IMR-90 (cell line): ENCODE results near the gene MBD3L5. TPM values are rescaled to one million over a fixed set of nuclear protein-coding genes. Genes with fewer than 3 reads are reported as not detected.
A peak's percentile ranks its signal among the peaks of the same experiment; 100 is the strongest.

Experiments
- ATAC-seq: fragments of 200-7000 bp; cut with Tn5 transposase; 2 replicates; pipeline ENCODE4 v1.9.1; 2020; ENCODE audit warnings: low read depth, mild to moderate bottlenecking, moderate library complexity
- BruUV-seq: library from RNA; stranded (reverse); fragments of 400-500 nt; replicated peaks from 2 replicates; lab custom pipeline; 2021; lab: Mats Ljungman, UMichigan
- CTCF ChIA-PET: fragments of 300-600 bp; formaldehyde crosslinking; extraction: SDS; loops from one replicate; lab custom pipeline; 2021; ENCODE audit warnings: antibody characterized with exemption; lab: Yijun Ruan, JAX
- POLR2A ChIA-PET: fragments of 300-600 bp; sonication (Branson Sonifier 250); formaldehyde crosslinking; loops from one replicate; lab custom pipeline; 2022; ENCODE audit warnings: antibody characterized with exemption; ENCODE audit not compliant: unreplicated experiment; lab: Charles Lee
- DNase-seq: peaks from one replicate; pipeline ENCODE4 v3.0.0; 2013
- H2AFZ ChIP-seq: replicated peaks from 2 replicates; pipeline ENCODE3; 2013; ENCODE audit warnings: low read length, mild to moderate bottlenecking; ENCODE audit not compliant: poor library complexity
- H2AK5ac ChIP-seq: 2 replicates; pipeline ENCODE4 v1.6.1; 2013; ENCODE audit warnings: low read depth, low read length, inconsistent platforms
- H2AK9ac ChIP-seq: replicated peaks from 2 replicates; pipeline ENCODE3; 2013; ENCODE audit warnings: mild to moderate bottlenecking, low read depth, low read length, moderate library complexity; ENCODE audit not compliant: poor library complexity
- H2BK120ac ChIP-seq: 2 replicates; pipeline ENCODE4 v1.6.1; 2013; ENCODE audit warnings: low read depth, low read length, inconsistent platforms
- H2BK15ac ChIP-seq: 3 replicates; pipeline ENCODE4 v1.6.1; 2013; ENCODE audit warnings: low read depth, low read length, inconsistent platforms
- H2BK20ac ChIP-seq: 2 replicates; pipeline ENCODE4 v1.6.1; 2013; ENCODE audit warnings: low read depth, mild to moderate bottlenecking, inconsistent platforms, low read length, moderate library complexity
- H2BK5ac ChIP-seq: 2 replicates; pipeline ENCODE4 v1.6.1; 2013; ENCODE audit warnings: mild to moderate bottlenecking, low read depth, low read length, inconsistent platforms; ENCODE audit not compliant: poor library complexity, severe bottlenecking
- H3K14ac ChIP-seq: replicated peaks from 2 replicates; pipeline ENCODE4 v1.6.1; 2013; ENCODE audit warnings: low read depth, low read length, inconsistent platforms
- H3K18ac ChIP-seq: 2 replicates; pipeline ENCODE4 v1.6.1; 2013; ENCODE audit warnings: low read depth, low read length, control low read depth
- H3K23ac ChIP-seq: 2 replicates; pipeline ENCODE4 v1.6.1; 2013; ENCODE audit warnings: low read depth, low read length, inconsistent platforms
- H3K27ac ChIP-seq: 2 replicates; pipeline ENCODE4 v1.5.1; 2013; ENCODE audit warnings: mild to moderate bottlenecking, control low read depth, low read length; ENCODE audit not compliant: insufficient read depth
- H3K27me3 ChIP-seq: 2 replicates; pipeline ENCODE4 v1.6.1; 2013; ENCODE audit warnings: low read length; ENCODE audit not compliant: control insufficient read depth, insufficient read depth
- H3K36me3 ChIP-seq: 2 replicates; pipeline ENCODE4 v1.6.1; 2013; ENCODE audit warnings: low read length, mixed read lengths; ENCODE audit not compliant: control insufficient read depth, insufficient read depth
- H3K4ac ChIP-seq: 2 replicates; pipeline ENCODE4 v1.6.1; 2013; ENCODE audit warnings: low read depth, low read length, inconsistent platforms
- H3K4me1 ChIP-seq: 2 replicates; pipeline ENCODE4 v1.6.1; 2013; ENCODE audit warnings: low read length, mixed read lengths; ENCODE audit not compliant: control insufficient read depth, insufficient read depth
- H3K4me2 ChIP-seq: 2 replicates; pipeline ENCODE4 v1.6.1; 2013; ENCODE audit warnings: low read depth, mild to moderate bottlenecking, control low read depth, low read length, moderate library complexity
- H3K4me3 ChIP-seq: 2 replicates; pipeline ENCODE4 v1.5.1; 2013; ENCODE audit warnings: low read depth, mild to moderate bottlenecking, control low read depth, low read length, moderate library complexity; ENCODE audit not compliant: insufficient read depth
- H3K56ac ChIP-seq: 2 replicates; pipeline ENCODE4 v1.6.1; 2013; ENCODE audit warnings: low read length, inconsistent platforms; ENCODE audit not compliant: insufficient read depth; ENCODE audit errors: extremely low read depth
- H3K79me1 ChIP-seq, 2 experiments: 2 replicates each; pipeline ENCODE4 v1.6.1; 2013; ENCODE audit warnings: low read length in 2 of 2, inconsistent platforms in 1 of 2, low read depth in 1 of 2
- H3K9ac ChIP-seq: 2 replicates; pipeline ENCODE4 v1.6.1; 2013; ENCODE audit warnings: low read depth, low read length, control low read depth
- H3K9me1 ChIP-seq: 2 replicates; pipeline ENCODE4 v1.6.1; 2013; ENCODE audit warnings: low read length, inconsistent platforms; ENCODE audit not compliant: insufficient read depth
- H3K9me3 ChIP-seq: 2 replicates; pipeline ENCODE4 v1.6.1; 2013; ENCODE audit warnings: low read length; ENCODE audit not compliant: control insufficient read depth, insufficient read depth
- H4K20me1 ChIP-seq: 2 replicates; pipeline ENCODE4 v1.6.1; 2013; ENCODE audit warnings: low read length, inconsistent platforms; ENCODE audit not compliant: insufficient read depth
- H4K5ac ChIP-seq: 2 replicates; pipeline ENCODE4 v1.6.1; 2013; ENCODE audit warnings: mild to moderate bottlenecking, low read depth, low read length, control low read depth
- H4K8ac ChIP-seq, 2 experiments: 2 replicates each; pipeline ENCODE4 v1.6.1; 2013; ENCODE audit warnings: low read depth in 2 of 2, low read length in 2 of 2, control low read depth in 1 of 2, inconsistent platforms in 1 of 2
- H4K91ac ChIP-seq: 2 replicates; pipeline ENCODE4 v1.6.1; 2013; ENCODE audit warnings: low read depth, low read length, inconsistent platforms; ENCODE audit not compliant: insufficient read depth
- CHD1 ChIP-seq: IDR thresholded peaks from 2 replicates; pipeline ENCODE4 v1.6.1; 2012; ENCODE audit warnings: low read depth, low read length, improper control_type of control experiment
- CTCF ChIP-seq: conservative IDR thresholded peaks from 2 replicates; pipeline ENCODE4 v1.5.1; 2012; ENCODE audit warnings: mild to moderate bottlenecking, low read depth, low read length, improper control_type of control experiment
- USF2 ChIP-seq: fragments of 150-350 bp; IDR thresholded peaks from 2 replicates; pipeline ENCODE4 v1.6.1; 2017; ENCODE audit warnings: mild to moderate bottlenecking, antibody characterized with exemption, low read length, low read depth
- WGBS, 2 experiments: methylation state at CpG; one replicate each; pipeline versions ENCODE4 v1.1.5 to v1.1.7; 2013; ENCODE audit warnings: missing lambda C conversion rate in 2 of 2; ENCODE audit not compliant: insufficient read length in 1 of 2; ENCODE audit errors: extremely low coverage in 2 of 2; 5-methylcytosine and 5-hydroxymethylcytosine counted together
- dilution Hi-C: fragments of 300-500 bp; cut with HindIII; formaldehyde crosslinking; loops from one replicate; pipeline ENCODE4 v1.14.3; 2018; ENCODE audit warnings: low sequenced_read_pairs; ENCODE audit not compliant: unreplicated experiment
- in situ Hi-C: fragments of 300-500 bp; cut with MboI; formaldehyde crosslinking; loops from 3 replicates; pipeline ENCODE4 v1.14.3; 2019; ENCODE audit warnings: low sequenced_read_pairs, inconsistent platforms, mixed read lengths
- intact Hi-C: fragments of 100-400 bp; cut with micrococcal nuclease; formaldehyde crosslinking; loops from 2 replicates; pipeline ENCODE4 v1.10.0; 2022
- polyA plus RNA-seq, 3 experiments: library from polyadenylated mRNA; depleted of rRNA; stranded (reverse); fragments of >200 nt; gene quantifications; 2 replicates each; pipeline ENCODE4 v1.2.3, GENCODE V29; 2012; ENCODE audit warnings: low replicate concordance in 1 of 3
- total RNA-seq: library from RNA; depleted of rRNA; stranded (reverse); fragments of >200 nt; gene quantifications from 2 replicates; pipeline ENCODE4 v1.2.3, GENCODE V29; 2012

The MBD3L5 gene
- total and polyA plus RNA-seq, 2 of the 4 experiments (the other 2 are of a cell fraction) = not detected

- intact Hi-C loops (no loop called here), in situ Hi-C loops (no loop called here), dilution Hi-C loops (no loop called here)
- no peak overlapping the region for H3K4ac ChIP-seq
- no peaks in the 10 kb centered on the region for H3K27me3 ChIP-seq
- no peak overlapping the region for H2BK5ac ChIP-seq
- H3K27ac ChIP-seq = no peak overlapping the region
- POLR2A ChIA-PET = no interaction called here
- no peak overlapping the region for H2AK9ac ChIP-seq
- no peaks in the 10 kb centered on the region for H3K9me1 ChIP-seq
- no peak overlapping the region for H2BK15ac ChIP-seq
- DNase-seq = peak; percentile 18
- H3K4me2 ChIP-seq = no peak overlapping the region
- CTCF ChIA-PET = interaction anchor here (0.7 kb wide), 1 partner anchor 115 kb away, joined by 3 read pairs; no protein-coding TSS in a partner anchor
- no peaks in the 10 kb centered on the region for H4K20me1 ChIP-seq
- WGBS, 2 experiments = 80% methylated on average over 2 of the region's 18 CpGs; no CpG with 5 or more reads in 1 of the 2 experiments
- H3K9me3 ChIP-seq = peaks cover 18% of the 10 kb centered on the region
- BruUV-seq = no TSS peak
- H3K4me3 ChIP-seq = no peak overlapping the region
- H4K8ac ChIP-seq = no peak overlapping the region
- no peak overlapping the region for H4K91ac ChIP-seq
- no peak overlapping the region for H3K18ac ChIP-seq
- no peak overlapping the region for H3K56ac ChIP-seq
- no peaks in the 10 kb centered on the region for H3K4me1 ChIP-seq
- peak; percentile 49; the same call in 1 of the 2 replicates for ATAC-seq
- H3K36me3 ChIP-seq = no peaks in the 10 kb centered on the region
- no peak overlapping the region for H2AFZ ChIP-seq
- no peak overlapping the region for H4K5ac ChIP-seq
- H3K23ac ChIP-seq = no peak overlapping the region
- H3K9ac ChIP-seq = no peak overlapping the region
- H2AK5ac ChIP-seq = no peak overlapping the region
- H2BK20ac ChIP-seq = no peak overlapping the region
- H2BK120ac ChIP-seq = no peak overlapping the region
- TF ChIP-seq USF2 (no peak), CHD1 (no peak), CTCF (peak; percentile 36; the same call in 1 of the 2 replicates)
- no peaks in the 10 kb centered on the region for H3K79me1 ChIP-seq
- no peak overlapping the region for H3K14ac ChIP-seq
Observed at GRCh38 chr19:7004313-7004931, 26.0 kb upstream of the MBD3L5 start.
